ENCODE results near the gene TMEM258.
A peak's percentile ranks its signal among the peaks of the same experiment; 100 is the strongest.

DNA sequence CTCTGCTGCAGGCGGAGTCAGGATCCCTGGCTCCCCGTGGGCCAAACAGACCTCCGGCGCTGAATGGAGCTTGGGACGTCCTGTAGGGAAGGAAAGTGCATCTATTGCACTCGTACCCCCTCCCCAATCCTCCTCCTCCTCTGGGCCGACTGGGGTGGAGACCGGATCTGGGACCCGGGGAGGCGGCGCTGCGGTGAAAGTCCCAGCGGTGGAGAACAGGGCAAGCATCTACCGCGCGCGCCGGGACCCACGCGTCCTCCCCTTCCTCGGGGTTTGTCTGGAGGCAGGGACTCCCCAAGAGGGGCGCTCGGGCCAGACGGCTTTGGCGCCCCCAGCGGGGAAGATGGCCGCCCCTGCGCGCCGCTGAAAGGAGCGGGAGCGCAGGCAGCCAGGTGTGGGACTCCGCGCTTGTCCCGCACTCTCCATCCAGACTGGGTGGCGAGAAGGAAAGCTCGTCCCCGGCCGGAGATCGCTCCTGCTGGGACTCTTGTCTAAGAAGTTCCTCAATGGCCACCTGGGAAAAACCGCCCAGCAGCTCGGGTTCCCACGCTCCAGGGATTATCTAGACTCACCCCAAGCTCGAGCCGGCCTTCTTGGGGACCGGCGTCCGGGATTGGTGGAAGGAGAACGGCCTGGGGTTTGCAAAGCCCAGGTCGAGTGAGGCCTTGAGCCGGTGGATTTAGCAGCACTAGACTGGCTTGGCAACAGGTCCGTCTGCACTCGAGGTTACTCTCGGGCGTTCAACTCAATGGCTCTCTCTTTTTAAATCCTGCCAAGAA, 36.4 kb upstream of the TMEM258 start:
- TF ChIP-seq POLR2AphosphoS5 (IDR thresholded peaks at IDR 0.05; ENCODE audit: low read depth, low read length) (no peak), TAF1 (IDR thresholded peaks at IDR 0.05; ENCODE audit: borderline replicate concordance, low read depth, low read length) (no peak), POLR2A (IDR thresholded peaks at IDR 0.05; ENCODE audit: low read depth, low read length) (peak; percentile 48; the same call in 1 of the 2 replicates)
